ENCODE measurements around the gene CAMTA1. TPM values are rescaled to one million over a fixed set of nuclear protein-coding genes. Genes with fewer than 3 reads are reported as not detected.

The CAMTA1 gene
- total RNA-seq, 1 experiment from 2014 or later: 50.3 TPM

DNA sequence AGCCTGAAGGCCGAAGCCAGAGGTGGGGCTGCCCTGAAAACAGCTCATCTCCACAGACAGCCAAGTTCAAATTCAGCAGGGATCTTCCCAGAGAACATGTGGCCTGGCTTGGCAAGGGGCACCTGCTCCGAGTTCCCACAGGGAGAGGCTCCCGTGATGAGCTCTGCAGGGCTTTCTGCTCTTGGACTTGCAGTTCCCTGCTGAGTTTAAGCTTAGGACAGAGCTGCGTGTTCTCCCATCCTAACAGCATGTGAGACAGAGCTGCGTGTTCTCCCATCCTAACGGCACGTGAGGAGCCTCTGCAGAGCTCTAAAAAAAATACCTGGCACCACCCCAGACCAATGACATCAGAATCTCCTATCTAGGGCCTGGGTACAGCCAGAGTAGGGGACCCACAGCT, 872.8 kb downstream of the CAMTA1 start:
- Mint-ChIP-seq H3K9me3 (ENCODE audit: low read depth, unreplicated experiment) (peaks cover 7% of the 10 kb centered on the region), H3K36me3 (ENCODE audit: insufficient read depth, unreplicated experiment) (no peaks in the 10 kb centered on the region), H3K27ac (ENCODE audit: unreplicated experiment) (no peak overlapping the region), H3K27me3 (ENCODE audit: unreplicated experiment) (peaks cover 29% of the 10 kb centered on the region), H3K4me1 (ENCODE audit: low read depth, unreplicated experiment) (no peaks in the 10 kb centered on the region), H3K4me3 (ENCODE audit: low read depth, unreplicated experiment) (no peak overlapping the region)
- DNase-seq: no peak
- CTCF ChIA-PET: interaction anchor here (1.1 kb wide), 1 partner anchor 10 kb away, joined by 3 read pairs; no protein-coding TSS in a partner anchor
- intact Hi-C loops (cut with micrococcal nuclease; ENCODE audit: unreplicated experiment): no loop called here
- TF ChIP-seq, protein P1, sequence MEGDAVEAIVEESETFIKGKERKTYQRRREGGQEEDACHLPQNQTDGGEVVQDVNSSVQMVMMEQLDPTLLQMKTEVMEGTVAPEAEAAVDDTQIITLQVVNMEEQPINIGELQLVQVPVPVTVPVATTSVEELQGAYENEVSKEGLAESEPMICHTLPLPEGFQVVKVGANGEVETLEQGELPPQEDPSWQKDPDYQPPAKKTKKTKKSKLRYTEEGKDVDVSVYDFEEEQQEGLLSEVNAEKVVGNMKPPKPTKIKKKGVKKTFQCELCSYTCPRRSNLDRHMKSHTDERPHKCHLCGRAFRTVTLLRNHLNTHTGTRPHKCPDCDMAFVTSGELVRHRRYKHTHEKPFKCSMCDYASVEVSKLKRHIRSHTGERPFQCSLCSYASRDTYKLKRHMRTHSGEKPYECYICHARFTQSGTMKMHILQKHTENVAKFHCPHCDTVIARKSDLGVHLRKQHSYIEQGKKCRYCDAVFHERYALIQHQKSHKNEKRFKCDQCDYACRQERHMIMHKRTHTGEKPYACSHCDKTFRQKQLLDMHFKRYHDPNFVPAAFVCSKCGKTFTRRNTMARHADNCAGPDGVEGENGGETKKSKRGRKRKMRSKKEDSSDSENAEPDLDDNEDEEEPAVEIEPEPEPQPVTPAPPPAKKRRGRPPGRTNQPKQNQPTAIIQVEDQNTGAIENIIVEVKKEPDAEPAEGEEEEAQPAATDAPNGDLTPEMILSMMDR (IDR thresholded peaks at IDR 0.05; ENCODE audit: unreplicated experiment): no peak
- BruUV-seq (replicated peaks): no TSS peak

GRCh38 chr1:7659514-7659913, 874.3 kb downstream of the CAMTA1 start:
- BruUV-seq (replicated peaks): no TSS peak
- CTCF ChIA-PET: no interaction called here
- Mint-ChIP-seq H3K36me3 (ENCODE audit: insufficient read depth, unreplicated experiment) (no peaks in the 10 kb centered on the region), H3K4me3 (ENCODE audit: low read depth, unreplicated experiment) (no peak overlapping the region), H3K9me3 (ENCODE audit: low read depth, unreplicated experiment) (peaks cover 5% of the 10 kb centered on the region), H3K27me3 (ENCODE audit: unreplicated experiment) (peaks cover 29% of the 10 kb centered on the region), H3K27ac (ENCODE audit: unreplicated experiment) (no peak overlapping the region), H3K4me1 (ENCODE audit: low read depth, unreplicated experiment) (no peaks in the 10 kb centered on the region)
- TF ChIP-seq, protein P1 (IDR thresholded peaks at IDR 0.05; ENCODE audit: unreplicated experiment): no peak
- intact Hi-C loops (cut with micrococcal nuclease; ENCODE audit: unreplicated experiment): no loop called here
- DNase-seq: no peak

GRCh38 chr1:7663451-7664146, 878.3 kb downstream of the CAMTA1 start:
- CTCF ChIA-PET: no interaction called here
- Mint-ChIP-seq H3K4me1 (ENCODE audit: low read depth, unreplicated experiment) (no peaks in the 10 kb centered on the region), H3K4me3 (ENCODE audit: low read depth, unreplicated experiment) (no peak overlapping the region), H3K36me3 (ENCODE audit: insufficient read depth, unreplicated experiment) (no peaks in the 10 kb centered on the region), H3K27me3 (ENCODE audit: unreplicated experiment) (peaks cover 29% of the 10 kb centered on the region), H3K9me3 (ENCODE audit: low read depth, unreplicated experiment) (no peaks in the 10 kb centered on the region), H3K27ac (ENCODE audit: unreplicated experiment) (no peak overlapping the region)
- TF ChIP-seq, protein P1 (IDR thresholded peaks at IDR 0.05; ENCODE audit: unreplicated experiment): no peak
- intact Hi-C loops (cut with micrococcal nuclease; ENCODE audit: unreplicated experiment): no loop called here
- no peak for DNase-seq
- BruUV-seq (replicated peaks): no TSS peak

DNA sequence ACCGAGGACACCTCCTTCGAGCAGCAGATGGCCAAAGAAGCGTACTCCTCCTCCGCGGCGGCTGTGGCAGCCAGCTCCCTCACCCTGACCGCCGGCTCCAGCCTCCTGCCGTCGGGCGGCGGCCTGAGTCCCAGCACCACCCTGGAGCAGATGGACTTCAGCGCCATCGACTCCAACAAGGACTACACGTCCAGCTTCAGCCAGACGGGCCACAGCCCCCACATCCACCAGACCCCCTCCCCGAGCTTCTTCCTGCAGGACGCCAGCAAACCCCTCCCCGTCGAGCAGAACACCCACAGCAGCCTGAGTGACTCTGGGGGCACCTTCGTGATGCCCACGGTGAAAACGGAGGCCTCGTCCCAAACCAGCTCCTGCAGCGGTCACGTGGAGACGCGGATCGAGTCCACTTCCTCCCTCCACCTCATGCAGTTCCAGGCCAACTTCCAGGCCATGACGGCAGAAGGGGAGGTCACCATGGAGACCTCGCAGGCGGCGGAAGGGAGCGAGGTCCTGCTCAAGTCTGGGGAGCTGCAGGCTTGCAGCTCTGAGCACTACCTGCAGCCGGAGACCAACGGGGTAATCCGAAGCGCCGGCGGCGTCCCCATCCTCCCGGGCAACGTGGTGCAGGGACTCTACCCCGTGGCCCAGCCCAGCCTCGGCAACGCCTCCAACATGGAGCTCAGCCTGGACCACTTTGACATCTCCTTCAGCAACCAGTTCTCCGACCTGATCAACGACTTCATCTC, 879.1 kb downstream of the CAMTA1 start:
- TF ChIP-seq, protein P1 (IDR thresholded peaks at IDR 0.05; ENCODE audit: unreplicated experiment): no peak
- no TSS peak for BruUV-seq (replicated peaks)

More for the DNA sequence above, 879.1 kb downstream of the CAMTA1 start:
- no peak overlapping the region for H3K27ac Mint-ChIP-seq (ENCODE audit: unreplicated experiment)
- no peak for DNase-seq
- CTCF ChIA-PET: no interaction called here
- intact Hi-C loops (cut with micrococcal nuclease; ENCODE audit: unreplicated experiment): no loop called here
- no peaks in the 10 kb centered on the region for H3K9me3 Mint-ChIP-seq (ENCODE audit: low read depth, unreplicated experiment)
- H3K36me3 Mint-ChIP-seq (ENCODE audit: insufficient read depth, unreplicated experiment): no peaks in the 10 kb centered on the region
- peaks cover 29% of the 10 kb centered on the region for H3K27me3 Mint-ChIP-seq (ENCODE audit: unreplicated experiment)
- no peaks in the 10 kb centered on the region for H3K4me1 Mint-ChIP-seq (ENCODE audit: low read depth, unreplicated experiment)
- no peak overlapping the region for H3K4me3 Mint-ChIP-seq (ENCODE audit: low read depth, unreplicated experiment)
